Measurements from ENCODE around the gene PAQR4. TPM values are rescaled to one million over a fixed set of nuclear protein-coding genes. Genes with fewer than 3 reads are reported as not detected.

Gene PAQR4
- total and polyA plus RNA-seq, 5 experiments from 2014 or later, result 0.27 to 0.79 (median 0.44) TPM; not detected in 1

DNA sequence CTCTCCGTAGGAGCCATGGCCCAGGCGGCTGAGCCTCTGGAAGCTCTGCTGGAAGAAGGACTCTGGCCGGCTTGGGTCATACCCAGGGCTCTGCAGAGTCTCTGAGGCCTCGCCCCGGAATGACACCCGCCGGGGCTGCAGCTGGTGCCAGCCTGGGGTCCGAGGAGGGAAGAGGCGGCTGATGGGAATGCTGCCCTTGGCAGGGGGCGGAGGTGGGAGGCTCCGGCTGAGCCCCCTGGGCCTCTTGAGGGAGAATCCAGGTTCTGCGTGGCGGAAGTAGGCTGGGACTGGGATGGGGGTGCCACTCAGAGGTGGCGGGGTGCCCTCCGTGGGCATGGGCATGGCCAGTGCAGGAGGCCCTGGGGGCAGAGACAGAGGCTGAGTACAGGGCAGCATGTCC is 7.5 kb downstream of the PAQR4 start:
- no peak overlapping the region for H3K27ac Mint-ChIP-seq
- H3K4me1 Mint-ChIP-seq, result peaks cover 4 to 10% (median 7%) of the 10 kb centered on the region in 4 donors
- H3K9me3 Mint-ChIP-seq, result no peaks in the 10 kb centered on the region
- H3K4me3 Mint-ChIP-seq, result no peak overlapping the region
- POLR2A ChIA-PET, result interaction anchor here (1.2 kb wide), 1 partner anchor 15 kb away, joined by 4 read pairs; no protein-coding TSS in a partner anchor
- no peaks in the 10 kb centered on the region for H3K36me3 Mint-ChIP-seq
- DNase-seq (no peak), ATAC-seq (no peak)
- peaks cover 0 to 13% (median 6%) of the 10 kb centered on the region in 5 donors for H3K27me3 Mint-ChIP-seq

DNA sequence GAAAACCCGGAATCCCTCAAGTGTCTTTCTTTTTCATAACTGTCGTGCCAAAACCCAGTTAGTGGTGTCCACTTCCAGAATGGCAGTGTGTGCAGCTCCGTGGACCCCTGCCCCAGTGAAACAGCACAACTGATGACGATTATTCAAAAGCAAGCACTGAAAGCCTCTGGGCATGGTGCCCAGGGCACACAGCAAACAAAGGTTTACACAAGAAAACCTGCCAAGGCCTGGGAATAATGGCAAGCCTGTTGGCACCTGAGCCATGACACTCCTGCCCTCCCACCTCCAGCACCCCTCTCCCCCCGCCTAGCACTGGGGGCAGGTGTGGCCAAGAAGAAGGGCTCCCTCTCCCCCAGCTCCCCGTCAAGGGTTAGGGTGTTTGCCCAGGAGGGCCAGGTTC is 8.3 kb downstream of the PAQR4 start:
- ATAC-seq (no peak), DNase-seq (no peak)
- POLR2A ChIA-PET, result interaction anchor here (0.8 to 1.2 kb wide), 2 partner anchors 12 to 15 kb away, joined by 3 to 4 read pairs; no protein-coding TSS in a partner anchor
- H3K36me3 Mint-ChIP-seq, result no peaks in the 10 kb centered on the region
- peaks cover 0 to 7% (median 0%) of the 10 kb centered on the region in 5 donors for H3K27me3 Mint-ChIP-seq
- H3K4me1 Mint-ChIP-seq, result peaks cover 0 to 18% (median 11%) of the 10 kb centered on the region in 4 donors
- no peak overlapping the region for H3K4me3 Mint-ChIP-seq
- no peak overlapping the region for H3K27ac Mint-ChIP-seq
- H3K9me3 Mint-ChIP-seq, result no peaks in the 10 kb centered on the region

DNA sequence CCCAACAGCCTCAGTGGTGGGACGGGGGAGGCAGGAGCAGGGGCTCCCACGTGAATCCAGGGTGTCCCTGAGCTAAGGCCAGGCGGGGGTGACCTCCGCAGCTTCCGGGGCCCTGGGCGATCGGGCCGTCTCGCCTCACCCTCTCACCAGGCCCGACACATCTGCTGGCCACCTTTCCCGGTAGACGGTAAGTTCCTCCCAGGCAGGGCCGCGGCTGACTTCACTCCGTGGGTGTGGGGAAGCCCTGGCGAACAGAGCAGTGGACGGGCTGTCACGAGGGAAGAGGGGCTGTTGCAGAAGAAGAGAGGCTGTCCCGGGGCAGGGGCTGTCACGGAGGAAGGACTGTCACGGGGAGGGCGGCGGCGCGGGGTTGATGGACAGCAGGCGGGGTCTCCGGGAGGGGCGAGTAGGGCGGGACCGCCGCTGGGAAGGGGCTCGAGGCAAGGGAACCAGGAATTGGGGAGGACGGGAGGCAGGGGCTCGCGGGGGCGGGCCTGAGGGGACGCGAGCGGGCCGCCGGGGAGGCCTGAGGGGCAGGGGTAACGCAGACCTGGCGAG is 10.6 kb downstream of the PAQR4 start:
- Mint-ChIP-seq H3K4me1 (peaks cover 0 to 25% (median 15%) of the 10 kb centered on the region in 4 donors), H3K9me3 (no peaks in the 10 kb centered on the region), H3K27ac (peak overlapping the region in 1 of 10 donors; percentile 56), H3K4me3 (peak overlapping the region in 8 of 10 donors; percentile 18 to 84 (median 64)), H3K27me3 (peaks cover 0 to 7% (median 0%) of the 10 kb centered on the region in 5 donors), H3K36me3 (no peaks in the 10 kb centered on the region)
- DNase-seq (no peak), ATAC-seq (no peak)
- POLR2A ChIA-PET, result interaction anchor here (0.8 to 1.9 kb wide), 7 partner anchors 10 to 155 kb away, joined by 3 to 14 read pairs (median 5); partner anchors contain the start of genes KREMEN2, PAQR4 and ZNF213

DNA sequence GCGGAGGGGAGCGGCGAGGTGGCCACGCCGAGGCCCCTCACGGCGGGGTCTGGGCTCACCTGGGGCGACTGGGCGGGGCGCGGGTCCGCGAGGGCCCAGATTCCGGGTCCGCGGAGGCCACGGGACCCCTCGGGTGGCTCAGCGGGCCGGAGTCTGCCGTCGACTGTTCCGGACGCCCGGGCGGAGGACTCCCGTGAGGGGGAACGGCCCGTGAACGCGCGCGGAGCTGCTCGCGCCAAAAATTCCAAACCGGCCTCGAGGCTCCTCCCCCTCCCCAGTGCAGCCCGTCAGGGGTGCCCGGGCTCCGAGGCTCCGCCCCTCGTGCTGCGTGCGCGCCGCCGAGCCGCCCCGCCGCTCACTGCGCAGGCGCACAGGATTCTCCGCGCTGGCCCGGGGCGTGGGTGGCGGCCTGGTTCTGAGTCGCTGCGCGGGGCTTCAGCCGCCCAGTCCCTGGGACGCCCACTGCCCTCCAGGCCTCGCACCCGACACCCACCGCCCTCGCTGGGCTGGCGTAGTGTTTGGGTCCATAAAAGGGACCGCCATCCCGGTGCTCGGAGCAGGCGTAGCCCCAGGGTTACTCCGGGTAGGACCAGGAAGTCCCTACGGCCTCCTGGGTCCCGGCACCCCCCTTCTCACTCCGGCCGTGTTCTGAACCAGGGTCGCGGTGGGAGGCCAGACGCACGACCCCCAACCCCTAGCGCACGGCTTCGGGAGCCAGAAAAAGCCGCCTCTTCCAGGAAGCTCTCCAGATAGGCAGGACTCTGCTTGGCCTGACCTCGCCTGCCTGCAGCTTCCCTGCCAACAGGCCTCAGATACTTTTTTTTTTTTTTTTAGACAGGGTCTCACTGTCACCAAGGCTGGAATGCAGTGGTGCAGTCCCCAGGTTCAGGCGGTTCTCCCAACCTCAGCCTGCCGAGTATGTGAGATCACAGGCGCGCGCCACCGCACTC is 11.4 kb downstream of the PAQR4 start, which contains the start of gene PKMYT1:
TSS of gene PKMYT1 (minus strand) at position 220 of the 950 bp plus-strand sequence. CDS start 789 bp downstream, outside the sequence.
- POLR2A ChIA-PET, result interaction anchor here (0.6 to 1.9 kb wide), 16 partner anchors 9 to 1004 kb away, joined by 3 to 14 read pairs (median 4); partner anchors contain the start of genes KREMEN2, PAQR4, SLX4 and ZNF213
- Mint-ChIP-seq H3K36me3 (no peaks in the 10 kb centered on the region), H3K9me3 (no peaks in the 10 kb centered on the region), H3K27ac (peak within 1 kb of the TSS; percentile 44 to 87 (median 82)), H3K4me3 (peak within 1 kb of the TSS; percentile 61 to 87 (median 80)), H3K4me1 (peaks cover 0 to 25% (median 15%) of the 10 kb centered on the region in 4 donors), H3K27me3 (peaks cover 0 to 7% (median 0%) of the 10 kb centered on the region in 5 donors)
- DNase-seq, result peak; percentile 89 to 99 (median 95)
- peak; percentile 91 to 96 for ATAC-seq

DNA sequence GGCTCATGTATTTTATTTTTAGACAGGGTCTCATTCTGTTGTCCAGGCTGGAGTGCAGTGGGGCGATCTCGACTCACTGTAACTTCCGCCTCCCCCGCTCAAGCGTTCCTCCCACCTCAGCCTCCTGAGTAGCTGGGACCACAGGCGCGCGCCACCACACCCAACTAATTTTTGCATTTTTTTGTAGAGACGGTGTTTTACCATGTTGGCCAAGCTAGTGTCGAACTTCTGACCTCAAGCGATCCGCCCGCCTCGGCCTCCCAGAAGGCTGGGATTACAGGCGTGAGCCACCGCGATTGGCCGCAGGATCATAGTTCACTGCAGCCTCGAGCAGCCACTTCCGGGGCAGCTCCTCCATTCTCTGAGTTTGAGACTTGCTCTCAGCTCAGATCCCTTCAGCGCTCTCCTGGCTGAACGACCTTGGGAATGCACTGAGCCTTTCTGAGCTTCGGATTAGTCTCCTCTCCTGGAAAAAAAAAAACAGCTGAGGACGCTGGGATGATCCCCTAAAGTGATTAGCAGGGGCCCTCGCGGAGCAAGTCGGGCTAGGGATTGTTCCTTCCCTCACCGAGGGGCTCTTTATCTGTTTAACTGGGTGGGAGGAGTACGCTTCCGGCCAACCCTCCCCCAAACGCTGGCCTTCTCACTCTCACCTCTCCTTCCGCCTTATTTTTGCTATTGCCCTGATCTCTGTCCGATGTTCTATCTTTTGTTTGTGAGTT is 12.2 kb downstream of the PAQR4 start:
- H3K9me3 Mint-ChIP-seq, result no peaks in the 10 kb centered on the region
- POLR2A ChIA-PET, result interaction anchor here (1.0 to 1.9 kb wide), 9 partner anchors 9 to 40 kb away, joined by 3 to 14 read pairs (median 5); partner anchors contain the start of genes KREMEN2 and PAQR4
- peaks cover 0 to 7% (median 0%) of the 10 kb centered on the region in 5 donors for H3K27me3 Mint-ChIP-seq
- no peak for ATAC-seq
- H3K4me3 Mint-ChIP-seq, result peak overlapping the region; percentile 57 to 87 (median 80)
- no peak for DNase-seq
- no peaks in the 10 kb centered on the region for H3K36me3 Mint-ChIP-seq
- peaks cover 0 to 25% (median 15%) of the 10 kb centered on the region in 4 donors for H3K4me1 Mint-ChIP-seq
- H3K27ac Mint-ChIP-seq, result peak overlapping the region; percentile 62 to 91 (median 84)

DNA sequence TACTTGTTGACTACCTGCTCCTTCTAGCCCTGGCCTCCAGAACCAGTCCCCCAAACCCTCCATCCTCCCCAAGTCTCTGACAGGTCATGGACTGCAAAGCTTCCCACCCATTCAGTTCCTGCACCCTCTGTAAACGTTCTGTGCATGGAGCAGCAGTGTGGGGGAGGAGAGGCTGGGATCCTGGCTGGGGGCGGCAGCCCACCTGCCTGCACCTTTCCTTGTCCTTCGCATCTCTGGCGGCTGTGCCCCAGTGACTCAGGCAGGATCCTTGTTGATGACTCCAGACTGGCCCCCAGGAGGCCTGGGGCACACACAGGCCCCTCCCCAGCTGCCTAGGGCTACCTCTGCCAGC is 12.7 kb downstream of the PAQR4 start:
- H3K27me3 Mint-ChIP-seq, result peaks cover 0 to 5% (median 0%) of the 10 kb centered on the region in 5 donors
- H3K4me3 Mint-ChIP-seq, result peak overlapping the region; percentile 57 to 87 (median 80)
- POLR2A ChIA-PET, result interaction anchor here (1.4 to 1.6 kb wide), 3 partner anchors 8 to 38 kb away, joined by 3 to 6 read pairs (median 4); no protein-coding TSS in a partner anchor
- ATAC-seq, result no peak
- DNase-seq, result no peak
- H3K9me3 Mint-ChIP-seq, result no peaks in the 10 kb centered on the region
- no peaks in the 10 kb centered on the region for H3K36me3 Mint-ChIP-seq
- H3K27ac Mint-ChIP-seq, result peak overlapping the region in 6 of 10 donors; percentile 67 to 91 (median 84)
- H3K4me1 Mint-ChIP-seq, result peaks cover 0 to 25% (median 15%) of the 10 kb centered on the region in 4 donors

DNA sequence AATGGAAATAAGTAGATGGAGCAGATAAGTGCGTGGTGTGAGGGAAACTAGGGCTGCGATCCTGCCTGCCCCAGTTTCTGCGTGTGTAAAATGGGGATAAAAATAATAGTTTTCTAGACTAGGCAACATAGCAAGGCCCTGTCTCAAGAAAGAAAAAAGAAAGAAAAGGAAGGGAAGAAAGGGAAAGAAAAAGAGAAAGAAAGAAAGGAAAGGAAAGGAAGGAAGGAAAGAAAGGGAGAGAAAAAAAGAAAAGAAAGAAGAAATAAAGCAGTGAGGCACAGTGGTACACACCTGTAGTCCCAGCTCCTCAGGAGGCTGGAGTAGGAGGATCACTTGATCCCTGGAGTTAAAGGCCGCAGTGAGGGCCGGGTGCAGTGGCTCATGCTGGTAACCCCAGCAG is 13.3 kb downstream of the PAQR4 start:
- no peaks in the 10 kb centered on the region for H3K36me3 Mint-ChIP-seq
- no peaks in the 10 kb centered on the region for H3K27me3 Mint-ChIP-seq
- no peak for DNase-seq
- peaks cover 0 to 25% (median 15%) of the 10 kb centered on the region in 4 donors for H3K4me1 Mint-ChIP-seq
- H3K9me3 Mint-ChIP-seq, result no peaks in the 10 kb centered on the region
- H3K4me3 Mint-ChIP-seq, result peak overlapping the region in 9 of 10 donors; percentile 1 to 80 (median 67)
- H3K27ac Mint-ChIP-seq, result peak overlapping the region in 1 of 10 donors; percentile 37
- POLR2A ChIA-PET, result interaction anchor here (0.7 kb wide), 1 partner anchor 117 kb away, joined by 4 read pairs; no protein-coding TSS in a partner anchor
- no peak for ATAC-seq

DNA sequence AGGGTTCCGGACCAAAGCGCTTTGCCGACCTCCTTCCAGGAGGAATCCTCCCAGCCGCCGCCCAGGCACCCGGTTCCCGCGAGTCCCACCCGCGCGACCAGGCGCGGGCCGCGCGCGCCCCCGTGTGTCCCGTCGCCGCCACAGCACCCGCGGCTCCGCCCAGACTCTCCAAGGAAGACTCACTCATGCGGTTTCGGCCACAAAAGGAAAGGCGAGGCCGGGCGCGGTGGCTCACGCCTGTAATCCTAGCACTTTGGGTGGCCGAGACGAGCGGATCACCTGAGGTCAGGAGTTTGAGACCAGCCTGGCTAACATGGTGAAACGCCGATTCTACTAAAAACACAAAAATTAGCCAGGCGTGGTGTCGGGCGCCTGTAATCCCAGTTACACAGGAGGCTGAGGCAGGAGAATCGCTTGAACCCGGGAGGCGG is 14.6 kb downstream of the PAQR4 start:
- POLR2A ChIA-PET, result no interaction called here
- Mint-ChIP-seq H3K27me3 (no peaks in the 10 kb centered on the region), H3K9me3 (no peaks in the 10 kb centered on the region), H3K36me3 (no peaks in the 10 kb centered on the region), H3K27ac (no peak overlapping the region), H3K4me3 (peak overlapping the region in 4 of 10 donors; percentile 22 to 48 (median 28)), H3K4me1 (peaks cover 0 to 25% (median 15%) of the 10 kb centered on the region in 4 donors)
- DNase-seq, result peak in 7 of 10 donors; percentile 45 to 69 (median 57)
- ATAC-seq, result peak; percentile 50 to 55

DNA sequence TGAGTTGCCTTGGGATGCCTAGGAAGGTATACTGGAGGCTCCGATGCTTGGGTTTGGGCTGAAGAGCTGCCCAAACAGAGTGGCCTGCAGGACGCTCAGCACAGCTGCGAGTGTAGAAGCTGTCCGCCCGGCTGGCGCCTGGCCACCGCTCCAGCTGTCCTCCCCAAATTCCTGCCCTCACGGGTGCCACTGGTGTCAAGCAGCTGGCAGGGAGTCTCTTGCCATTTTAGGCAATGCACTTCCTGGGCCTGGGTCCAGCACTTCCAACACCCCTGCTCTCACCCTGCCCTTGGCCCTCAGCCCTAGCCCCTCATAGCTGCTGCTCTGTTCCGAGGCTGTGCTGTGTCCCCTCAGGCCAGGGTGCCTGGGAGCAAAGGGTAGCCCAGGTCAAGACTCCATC is 16.3 kb downstream of the PAQR4 start:
- H3K4me3 Mint-ChIP-seq, result no peak overlapping the region
- no peaks in the 10 kb centered on the region for H3K27me3 Mint-ChIP-seq
- peaks cover 0 to 25% (median 14%) of the 10 kb centered on the region in 4 donors for H3K4me1 Mint-ChIP-seq
- no peaks in the 10 kb centered on the region for H3K9me3 Mint-ChIP-seq
- H3K27ac Mint-ChIP-seq, result no peak overlapping the region
- DNase-seq, result no peak
- POLR2A ChIA-PET, result no interaction called here
- ATAC-seq, result no peak
- no peaks in the 10 kb centered on the region for H3K36me3 Mint-ChIP-seq

DNA sequence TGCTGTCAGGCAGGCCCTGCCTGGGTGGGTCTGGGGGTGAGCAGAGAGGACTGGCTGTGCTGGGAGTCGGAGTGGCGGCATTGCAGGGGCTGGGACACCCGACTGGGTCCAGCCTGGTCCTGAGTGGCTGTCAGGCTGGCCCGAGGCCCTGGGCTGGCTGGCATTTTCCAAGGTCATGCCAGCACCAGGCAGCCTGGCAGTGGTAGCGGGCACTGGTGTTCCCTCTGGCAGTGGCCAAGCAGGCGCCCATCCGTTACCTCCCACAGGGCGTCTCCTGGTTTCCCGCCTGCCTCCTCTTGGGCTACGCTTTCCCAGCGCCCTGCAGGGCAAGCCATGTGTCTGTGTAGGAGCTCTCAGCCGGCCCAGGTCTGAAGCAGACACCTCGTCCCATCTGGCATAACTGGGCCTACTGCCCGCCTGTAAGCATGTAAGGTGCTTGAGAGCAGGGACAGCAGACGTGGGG is 16.8 kb downstream of the PAQR4 start:
- no peaks in the 10 kb centered on the region for H3K36me3 Mint-ChIP-seq
- ATAC-seq (no peak), DNase-seq (no peak)
- H3K27ac Mint-ChIP-seq, result no peak overlapping the region
- H3K4me3 Mint-ChIP-seq, result no peak overlapping the region
- H3K4me1 Mint-ChIP-seq, result peaks cover 0 to 22% (median 11%) of the 10 kb centered on the region in 4 donors
- POLR2A ChIA-PET, result interaction anchor here (0.7 kb wide), 1 partner anchor 1135 kb away, joined by 3 read pairs; no protein-coding TSS in a partner anchor
- no peaks in the 10 kb centered on the region for H3K9me3 Mint-ChIP-seq
- no peaks in the 10 kb centered on the region for H3K27me3 Mint-ChIP-seq

DNA sequence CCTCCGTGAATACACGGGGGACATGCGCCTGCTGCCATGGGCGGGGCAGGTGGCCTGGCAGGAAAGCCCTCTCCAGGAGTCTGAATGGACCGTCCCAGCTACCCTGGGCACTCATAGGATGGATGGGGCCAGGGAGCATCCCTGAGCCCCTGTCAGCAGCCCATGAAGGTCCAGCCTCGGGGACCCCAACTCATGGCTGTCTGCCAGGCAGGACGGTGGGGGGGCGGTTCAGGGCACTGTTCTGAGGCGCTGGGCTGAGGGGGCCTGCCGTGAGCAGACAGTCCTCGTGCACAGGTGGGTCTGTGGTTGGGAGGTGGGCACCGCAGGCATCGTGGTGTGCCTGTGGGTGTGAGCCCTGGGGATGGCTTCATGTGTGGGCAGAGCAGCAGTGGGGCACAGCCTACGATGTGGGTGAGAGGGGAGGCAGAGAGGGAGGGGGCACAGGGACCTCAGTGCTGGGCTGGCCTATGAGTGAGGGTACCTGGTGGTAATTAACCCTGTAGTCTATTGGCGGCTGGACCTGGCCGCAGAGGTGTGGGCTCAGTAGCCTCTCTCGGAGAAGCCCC is 17.6 kb downstream of the PAQR4 start:
- DNase-seq, result no peak
- peaks cover 0 to 14% (median 7%) of the 10 kb centered on the region in 4 donors for H3K4me1 Mint-ChIP-seq
- H3K36me3 Mint-ChIP-seq, result no peaks in the 10 kb centered on the region
- no peaks in the 10 kb centered on the region for H3K9me3 Mint-ChIP-seq
- no peaks in the 10 kb centered on the region for H3K27me3 Mint-ChIP-seq
- no peak for ATAC-seq
- no peak overlapping the region for H3K4me3 Mint-ChIP-seq
- no peak overlapping the region for H3K27ac Mint-ChIP-seq
- POLR2A ChIA-PET, result interaction anchor here (0.7 kb wide), 1 partner anchor 1134 kb away, joined by 3 read pairs; no protein-coding TSS in a partner anchor

Data from naive thymus-derived CD8-positive, alpha-beta T cell (primary cell).